DMS53 (cell line): ENCODE data around the gene PPP2R5B.
A peak's percentile ranks its signal among the peaks of the same experiment; 100 is the strongest.

Experiments
- DNase-seq: peaks from one replicate; lab custom pipeline; 2025; lab: John Stamatoyannopoulos, UW

PPP2R5B gene

DNA sequence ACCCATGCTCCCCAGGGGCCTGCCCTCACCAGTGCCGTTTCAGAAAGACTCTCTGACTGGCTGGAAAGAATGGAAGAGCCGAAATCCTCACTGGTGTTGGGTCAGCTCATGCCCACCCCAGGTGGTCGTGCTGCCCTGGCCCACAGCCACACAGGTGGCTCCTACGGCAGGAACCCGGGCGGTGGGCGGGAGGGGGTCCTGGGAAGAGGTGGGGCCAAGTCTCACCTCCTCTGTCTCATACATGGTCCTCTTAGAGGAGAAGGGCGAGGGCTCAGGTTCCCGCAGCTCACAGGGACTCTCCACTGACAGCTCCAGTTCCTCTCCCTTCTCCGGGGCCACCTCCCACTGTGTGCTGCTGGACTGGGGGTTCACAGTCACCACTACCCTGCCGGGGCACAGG is 15.7 kb upstream of the PPP2R5B start:
- DNase-seq: no peak

DNA sequence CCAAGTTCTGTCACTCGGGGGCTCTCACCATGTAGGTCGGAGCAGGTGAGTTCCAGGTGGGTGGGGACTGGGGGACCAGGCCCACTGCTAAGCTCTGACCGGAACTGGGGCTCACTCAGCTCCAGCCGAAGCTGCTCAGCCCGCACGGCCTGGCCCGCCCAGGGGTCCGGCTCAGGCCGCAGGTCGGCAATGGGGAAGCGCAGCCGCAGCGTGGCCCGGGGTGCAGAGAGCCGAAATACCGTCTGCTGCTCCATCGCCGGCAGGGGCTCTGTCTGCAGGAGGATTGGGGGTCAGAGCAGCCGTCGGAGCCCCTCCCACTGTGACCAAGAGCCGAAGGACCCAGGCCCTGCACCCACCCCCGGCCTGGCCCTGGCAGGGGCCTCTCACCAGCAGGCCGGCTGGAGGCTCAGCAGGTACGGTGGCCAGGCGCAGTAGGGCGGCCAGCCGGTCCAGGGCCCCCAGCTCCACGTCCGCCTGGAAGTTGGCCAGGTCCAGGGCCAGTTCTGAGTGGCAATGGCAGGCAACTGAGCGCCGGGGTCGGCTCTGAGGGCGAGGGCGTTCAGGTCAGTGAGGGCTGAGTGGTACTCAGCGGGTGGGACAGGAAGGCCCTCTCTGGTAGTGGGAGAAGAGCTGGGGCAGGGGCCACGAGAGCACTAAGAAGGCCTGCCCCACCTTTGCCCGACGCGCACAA is 14.7 kb upstream of the PPP2R5B start:
- DNase-seq: no peak

DNA sequence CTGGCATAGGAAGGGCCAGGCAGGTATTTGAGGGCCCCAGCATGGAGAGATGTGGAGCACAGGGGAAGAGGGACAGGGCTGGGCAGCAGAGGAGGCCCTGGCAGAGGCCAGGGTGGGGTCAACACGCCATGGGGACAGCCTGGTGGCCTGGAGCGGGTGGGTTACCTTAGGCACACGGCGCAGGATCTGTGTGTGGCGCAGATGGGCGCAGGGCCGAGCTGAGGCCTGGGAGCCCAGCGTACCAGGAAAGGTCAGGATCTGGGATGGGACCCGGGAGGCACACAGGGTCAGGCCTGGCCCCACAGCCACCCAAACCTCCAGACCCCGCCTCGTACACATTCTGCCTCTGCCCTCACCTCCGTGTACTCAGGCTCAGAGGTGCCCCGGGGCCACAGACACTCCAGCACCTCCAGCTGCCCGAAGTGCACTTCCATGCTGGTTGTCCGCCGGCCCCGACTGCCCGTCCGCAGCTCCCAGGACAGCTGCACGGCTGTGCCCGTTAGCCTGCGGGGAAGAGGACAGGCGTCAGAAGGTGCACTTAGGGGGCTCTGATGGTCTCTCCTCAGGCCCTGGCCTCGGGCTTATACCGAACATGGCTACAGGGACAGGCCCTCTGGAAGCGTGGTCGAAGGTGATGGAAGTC is 13.9 kb upstream of the PPP2R5B start:
- DNase-seq: no peak

DNA sequence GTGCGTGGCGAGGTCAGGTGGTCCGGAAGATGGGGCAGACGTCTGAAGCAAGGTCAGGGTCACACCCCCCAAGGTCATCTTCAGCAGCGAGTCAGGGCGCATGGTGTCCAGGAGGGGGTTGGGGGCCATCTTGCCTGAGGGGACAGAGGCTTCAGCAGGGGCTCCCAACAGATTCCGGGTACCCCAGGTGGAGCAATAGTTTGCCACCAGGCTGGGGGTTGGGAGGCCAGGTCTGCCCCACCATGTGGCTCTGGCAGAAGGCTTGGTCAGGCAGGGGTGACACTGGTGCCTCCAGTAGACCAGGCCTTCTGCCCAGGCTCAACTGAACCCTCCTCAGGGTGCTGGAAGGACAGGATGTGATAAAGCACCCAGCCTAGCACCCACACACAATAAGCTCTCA is 13.3 kb upstream of the PPP2R5B start:
- DNase-seq: no peak

DNA sequence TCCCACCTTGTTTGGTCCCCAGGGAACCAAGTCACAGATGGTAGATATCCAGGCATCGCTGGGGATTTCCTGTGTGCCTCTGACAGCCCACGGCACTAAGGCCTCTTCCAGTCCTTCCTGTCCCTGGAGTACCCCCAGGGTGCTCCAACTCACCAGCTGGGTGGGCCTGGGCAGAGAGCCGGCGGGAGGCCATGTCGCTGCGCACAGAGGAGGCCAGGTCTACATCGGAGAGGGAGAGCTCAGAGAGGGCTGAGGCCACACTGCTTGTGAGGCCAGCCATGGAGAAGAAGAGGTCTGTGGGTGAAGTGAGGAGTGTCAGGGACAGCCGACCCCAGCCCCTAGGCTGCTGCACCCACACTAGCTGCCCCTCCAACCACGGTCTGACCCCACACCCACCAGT is 12.8 kb upstream of the PPP2R5B start:
- DNase-seq: no peak

DNA sequence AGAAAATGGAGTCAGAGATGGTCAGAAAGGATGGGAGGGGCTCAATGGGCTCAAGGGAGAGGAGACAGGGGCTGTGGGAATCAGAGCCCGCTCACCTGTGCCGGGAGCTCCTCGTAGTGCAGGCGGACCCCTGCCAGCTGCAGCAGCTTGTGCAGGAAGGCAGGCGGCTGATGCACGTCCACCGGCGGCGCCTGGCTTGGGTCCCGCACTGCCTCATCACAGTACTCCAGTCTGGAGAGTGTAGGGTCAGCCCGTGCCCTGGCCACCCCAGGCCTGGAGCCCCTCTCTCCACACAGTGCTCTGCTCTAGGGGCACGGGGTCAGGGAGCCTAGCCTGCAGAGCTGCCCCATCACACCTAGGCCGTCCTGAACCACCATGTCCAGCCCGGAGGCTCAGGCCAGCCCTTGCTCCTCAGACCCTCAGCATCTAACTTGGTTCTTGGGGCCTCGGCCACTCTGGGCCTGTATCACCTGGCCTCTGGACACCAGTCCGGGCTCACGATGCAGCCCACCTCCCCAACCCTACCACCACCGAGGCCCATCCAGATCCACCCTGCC is 11.2 kb upstream of the PPP2R5B start:
- DNase-seq: no peak

DNA sequence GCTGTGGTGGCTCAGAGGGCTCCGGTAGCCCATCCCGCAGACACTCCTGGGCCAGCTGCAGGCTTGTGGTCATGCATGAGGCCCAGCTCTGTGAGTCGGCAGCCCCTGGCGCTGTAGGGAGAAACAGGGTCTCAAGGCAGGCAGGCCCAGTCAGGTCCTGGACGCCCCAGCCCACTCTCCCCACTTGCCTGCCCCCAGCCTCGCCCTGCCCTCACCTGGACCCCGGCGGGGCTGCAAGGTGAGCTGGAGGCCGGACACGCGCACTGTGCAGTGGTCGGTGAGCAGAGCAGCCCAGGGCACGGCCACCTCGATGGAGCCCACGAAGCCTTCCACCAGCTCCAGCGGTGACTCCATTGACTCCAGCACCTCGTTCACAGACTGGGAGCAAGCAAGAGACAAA is 10.4 kb upstream of the PPP2R5B start:
- DNase-seq: no peak

DNA sequence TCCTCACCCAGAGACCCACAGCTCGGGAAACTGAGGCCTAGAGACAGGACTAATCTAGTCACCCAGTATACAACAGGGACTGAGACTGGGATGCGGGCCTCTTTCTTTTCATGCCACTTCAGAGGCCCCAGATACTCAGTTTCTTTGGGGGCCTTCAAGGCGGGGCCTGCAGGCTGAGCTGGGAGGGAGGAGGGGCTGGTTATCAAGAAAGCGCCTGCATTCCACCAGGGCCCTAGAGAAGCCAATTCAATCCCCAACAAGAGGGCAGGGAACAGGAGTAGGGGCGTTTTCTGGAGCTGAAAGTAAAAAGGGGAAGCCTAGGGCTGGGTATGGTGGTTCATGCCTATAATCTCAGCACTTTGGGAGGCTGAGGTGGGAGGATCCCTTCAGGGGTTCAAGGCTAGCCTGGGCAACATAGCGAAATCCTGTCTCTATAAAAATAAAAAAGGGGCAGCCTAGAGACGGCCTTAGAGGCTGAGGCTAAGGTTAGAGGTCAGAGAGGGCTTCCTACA is 9.1 kb upstream of the PPP2R5B start:
- no peak for DNase-seq

DNA sequence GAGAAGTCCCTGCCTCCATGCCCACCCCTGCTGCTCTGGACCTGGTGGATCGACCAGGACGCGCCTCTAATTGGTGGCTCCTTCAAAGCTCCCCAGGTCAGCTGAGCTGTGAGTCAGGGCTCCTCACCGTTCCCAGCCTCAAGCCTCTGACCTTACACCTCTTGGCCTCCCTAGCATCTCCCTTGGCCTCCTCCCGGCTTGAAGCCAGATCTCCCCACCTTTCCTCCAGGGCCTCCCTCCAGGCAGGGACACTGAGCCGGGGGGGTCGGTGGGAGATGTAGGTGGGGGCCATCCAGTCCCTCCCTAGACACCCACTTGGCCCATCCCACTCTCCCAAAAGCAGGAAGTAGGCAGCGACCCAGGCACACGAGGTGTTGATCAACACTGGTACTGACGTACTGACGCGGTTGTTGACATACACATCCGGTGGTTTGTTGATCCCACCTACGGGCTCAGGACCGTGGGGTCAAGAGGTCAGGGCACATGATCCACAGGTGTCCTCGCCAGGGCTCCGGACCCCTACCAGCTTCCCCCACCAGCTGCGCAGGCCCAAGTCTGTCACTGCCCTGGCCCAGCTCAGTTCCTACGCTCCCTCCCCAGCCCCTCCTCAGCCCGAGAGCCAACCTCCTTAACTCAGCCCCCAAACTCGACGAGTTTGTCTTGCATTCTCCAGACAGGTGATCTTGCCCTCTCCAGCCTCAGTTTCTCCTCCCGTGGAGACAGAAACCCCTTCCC is 8.3 kb upstream of the PPP2R5B start:
- peak; percentile 81 for DNase-seq

DNA sequence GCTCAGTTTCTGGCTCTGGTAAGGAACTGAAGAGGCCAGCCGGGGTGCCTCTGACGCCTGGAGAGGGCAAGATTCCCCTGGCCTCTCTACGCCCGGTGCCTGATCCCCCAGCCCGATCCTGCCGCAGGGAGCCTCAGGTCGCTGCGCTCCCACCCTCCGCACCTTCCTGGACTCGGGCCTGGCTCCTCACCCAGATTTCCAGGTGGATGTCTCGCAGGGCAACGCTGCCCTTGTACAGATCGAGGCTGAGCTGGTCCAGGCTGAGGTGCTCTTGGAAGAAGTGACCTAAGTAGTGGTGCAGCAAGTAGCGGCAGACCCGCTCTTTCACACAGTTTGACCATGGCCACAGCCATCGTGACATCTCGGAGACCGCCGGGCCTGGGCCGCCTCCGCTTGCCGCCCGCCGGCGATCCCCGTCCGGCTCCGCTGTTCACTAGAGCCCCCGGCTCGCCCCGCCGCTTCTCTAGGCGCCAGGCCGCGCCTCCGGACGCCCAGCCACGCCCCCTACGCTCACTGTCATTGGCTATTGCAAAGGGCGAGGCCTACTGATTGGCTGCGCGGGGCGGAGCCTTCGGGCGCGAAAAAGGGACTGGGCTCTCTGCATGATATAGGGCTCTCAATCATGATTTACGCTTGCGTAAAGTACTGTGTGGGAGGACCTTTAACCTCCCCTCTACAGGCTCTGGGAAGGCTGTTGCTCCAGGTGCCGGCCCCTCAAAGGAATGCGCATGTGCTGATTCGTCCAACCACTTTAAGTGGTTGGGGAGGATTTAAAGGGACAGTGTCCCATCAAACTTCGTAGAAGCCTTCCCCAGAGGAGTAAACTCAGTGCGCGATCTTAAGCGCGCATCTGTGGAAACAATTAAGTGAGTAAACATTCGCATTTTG is 7.5 kb upstream of the PPP2R5B start, which contains the start of gene ATG2A:
TSS of gene ATG2A (minus strand) at position 435 of the 888 bp plus-strand sequence. CDS start at position 361, 74 bp downstream.
- DNase-seq: peak; percentile 100

DNA sequence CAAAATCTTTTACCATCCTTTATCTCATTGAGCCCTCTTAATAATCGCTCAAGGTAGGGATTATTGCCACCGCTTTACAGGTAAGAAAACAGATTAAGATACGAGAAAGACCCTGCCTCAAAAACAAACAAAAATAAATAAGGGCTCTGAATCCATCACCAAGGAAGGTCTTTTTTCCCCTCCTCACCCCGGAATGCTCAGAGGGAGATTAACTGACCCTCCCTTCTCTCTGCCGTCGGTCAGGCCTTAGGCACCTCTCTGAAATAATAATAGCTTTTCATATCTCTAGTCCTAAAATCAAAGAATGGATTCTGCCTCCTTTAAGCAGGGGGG is 6.9 kb upstream of the PPP2R5B start:
- no peak for DNase-seq

DNA sequence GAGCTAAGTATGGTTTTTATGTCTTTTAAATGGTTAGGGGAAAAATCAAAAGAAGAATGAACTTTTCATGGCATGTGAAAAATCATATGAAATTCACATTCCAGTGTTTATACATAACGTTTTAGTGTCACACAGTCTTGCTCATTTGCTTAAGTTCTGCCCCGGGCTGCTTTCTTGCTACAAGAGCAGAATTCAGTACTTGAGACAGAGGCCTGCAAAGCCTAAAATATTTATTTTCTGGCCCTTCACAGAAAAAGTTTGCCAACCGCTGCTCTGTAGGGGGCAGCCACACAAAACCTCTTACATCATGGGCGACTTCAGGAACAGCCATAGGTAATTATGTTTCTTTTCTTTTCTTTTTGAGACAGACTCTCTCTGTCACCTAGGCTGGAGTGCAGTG is 6.5 kb upstream of the PPP2R5B start:
- DNase-seq: no peak

DNA sequence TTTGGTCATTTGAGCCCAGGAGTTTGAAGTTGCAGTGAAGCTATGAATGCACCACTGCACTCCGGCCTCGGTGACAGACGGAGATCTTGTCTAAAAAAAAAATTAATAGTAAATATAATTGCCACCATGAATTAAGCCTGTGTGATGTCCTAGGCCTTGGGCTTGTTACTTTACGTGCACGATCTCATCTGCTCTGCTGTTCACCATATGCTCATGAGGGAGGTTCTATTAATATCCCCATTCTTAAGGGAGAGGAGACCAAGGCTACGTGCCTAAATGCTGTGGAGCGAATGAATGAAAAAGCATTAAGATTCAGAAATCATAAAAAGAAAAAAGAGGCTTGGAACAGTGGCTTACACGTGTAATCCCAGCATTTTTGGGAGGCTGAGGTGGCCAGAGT is 4.9 kb upstream of the PPP2R5B start:
- no peak for DNase-seq

DNA sequence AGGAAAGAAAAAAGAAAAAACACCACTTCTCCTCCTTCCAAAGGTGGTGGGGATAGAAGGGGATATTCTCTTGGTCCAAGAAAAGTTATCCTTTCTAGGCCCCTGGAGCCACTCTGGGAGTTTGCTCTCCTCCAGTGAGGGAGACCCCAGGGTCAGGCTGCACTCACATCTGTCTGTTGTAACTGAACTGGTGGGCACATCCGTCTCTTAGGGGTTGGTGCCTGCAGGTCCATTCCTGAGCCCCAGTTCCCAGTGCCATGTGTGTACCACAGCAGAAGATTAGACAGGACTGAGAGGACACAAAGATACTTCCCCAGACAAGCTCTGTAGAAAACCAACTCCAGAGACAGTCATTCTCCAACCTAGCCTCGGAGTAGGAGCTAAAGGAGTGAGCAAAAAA is 4.4 kb upstream of the PPP2R5B start:
- no peak for DNase-seq

DNA sequence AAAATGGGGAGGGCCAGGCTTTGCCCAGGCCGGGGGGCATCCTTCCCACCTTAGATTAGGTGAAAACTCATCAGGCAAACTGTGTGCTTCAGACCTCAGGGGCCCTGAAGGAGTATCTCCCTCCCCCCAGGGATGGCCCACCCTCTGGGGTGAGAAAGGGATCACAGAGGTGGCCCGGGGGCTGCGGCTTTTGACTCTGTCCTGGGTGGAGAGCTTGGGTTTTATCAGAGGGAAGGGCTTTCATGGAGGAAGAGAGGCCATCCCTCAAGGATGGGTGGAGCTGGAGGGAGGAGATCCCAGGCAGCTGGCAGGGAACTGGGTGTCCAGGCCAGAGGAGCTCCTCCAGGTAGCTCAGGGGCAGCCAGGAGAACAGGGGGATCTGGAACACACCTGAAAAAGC is 3.1 kb upstream of the PPP2R5B start:
- DNase-seq: no peak

DNA sequence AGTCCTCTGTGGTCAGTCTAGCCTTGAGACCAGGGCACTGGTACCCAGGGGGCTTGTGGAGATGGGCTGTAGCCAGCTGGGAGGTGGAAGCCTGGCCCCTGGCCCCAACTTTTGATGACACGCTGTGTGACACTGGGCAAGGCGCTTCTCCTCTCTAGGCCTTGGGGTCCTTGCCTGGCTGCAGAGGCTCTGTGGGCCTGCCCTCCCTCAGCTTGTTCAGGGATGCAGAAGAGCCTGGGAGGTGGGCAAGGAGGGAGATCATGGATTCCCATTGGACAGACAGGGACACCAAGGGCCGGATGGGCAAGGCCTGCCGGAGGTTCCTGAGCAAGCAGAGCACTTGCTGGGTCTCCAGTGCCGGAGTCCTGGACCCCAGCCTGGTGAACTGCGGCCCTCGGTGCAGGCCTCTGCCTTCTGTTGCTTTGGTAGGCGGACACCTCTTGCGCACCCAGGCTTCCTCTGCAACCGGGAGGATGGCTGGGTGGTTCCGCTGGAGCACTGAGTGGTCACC is 1.3 kb upstream of the PPP2R5B start:
- DNase-seq: no peak

DNA sequence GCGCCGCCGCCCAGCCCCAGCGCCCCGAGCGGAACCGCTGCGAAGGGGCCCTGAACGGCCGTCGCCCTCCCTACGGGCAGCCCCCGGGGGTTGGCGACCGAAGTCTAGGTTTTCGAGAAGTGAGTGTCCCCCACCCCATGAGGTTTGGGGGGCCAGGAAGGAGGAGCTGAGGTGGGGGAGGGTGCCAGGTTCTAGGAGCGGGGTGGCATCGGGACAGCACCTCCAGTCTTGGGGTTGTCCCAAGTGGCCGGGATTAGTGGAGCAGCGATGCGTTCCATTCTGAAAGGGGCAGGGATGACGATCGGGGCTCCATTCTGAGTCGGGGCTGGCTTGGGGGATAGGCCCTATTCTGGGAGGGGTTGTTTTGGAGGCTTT is 408 bp downstream of the PPP2R5B start:
- DNase-seq: peak; percentile 55

DNA sequence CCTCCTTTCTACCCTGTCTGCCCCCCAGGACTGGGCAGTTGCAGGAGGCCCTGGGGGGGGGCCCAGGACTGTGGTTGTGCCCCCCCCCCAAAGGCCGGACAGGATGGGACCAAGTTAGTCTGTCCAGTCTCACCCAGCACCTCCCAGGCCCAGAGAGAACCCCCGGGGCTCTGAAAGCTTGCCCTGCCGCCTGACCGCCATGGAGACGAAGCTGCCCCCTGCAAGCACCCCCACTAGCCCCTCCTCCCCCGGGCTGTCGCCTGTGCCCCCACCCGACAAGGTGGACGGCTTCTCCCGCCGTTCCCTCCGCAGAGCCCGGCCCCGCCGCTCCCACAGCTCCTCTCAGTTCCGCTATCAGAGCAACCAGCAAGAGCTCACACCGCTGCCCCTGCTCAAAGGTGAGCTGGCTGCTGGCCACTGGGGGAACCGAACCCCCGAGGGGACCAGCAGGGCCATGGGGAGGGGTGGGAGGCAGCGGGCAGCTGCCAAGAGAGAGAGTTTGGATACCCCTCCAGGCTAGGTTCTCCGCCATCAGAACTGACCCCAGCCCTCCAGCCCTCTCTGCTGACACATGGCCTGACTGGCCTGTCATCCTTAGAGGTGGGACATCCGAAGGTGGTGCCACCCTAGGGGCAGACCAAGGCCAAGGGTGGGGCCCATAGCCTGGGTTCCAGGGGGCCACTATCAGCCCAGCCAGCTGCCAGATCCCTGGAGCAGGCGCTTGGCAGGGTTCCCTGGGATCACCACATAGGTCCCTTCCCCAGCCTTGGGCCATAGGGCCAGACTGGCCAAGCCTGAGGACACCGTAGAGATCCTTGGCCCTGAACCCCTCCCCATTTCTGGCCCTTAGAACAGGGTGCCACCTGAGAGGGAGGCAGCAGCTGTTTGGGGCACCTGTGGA is 1.3 kb downstream of the PPP2R5B start:
- DNase-seq: no peak

DNA sequence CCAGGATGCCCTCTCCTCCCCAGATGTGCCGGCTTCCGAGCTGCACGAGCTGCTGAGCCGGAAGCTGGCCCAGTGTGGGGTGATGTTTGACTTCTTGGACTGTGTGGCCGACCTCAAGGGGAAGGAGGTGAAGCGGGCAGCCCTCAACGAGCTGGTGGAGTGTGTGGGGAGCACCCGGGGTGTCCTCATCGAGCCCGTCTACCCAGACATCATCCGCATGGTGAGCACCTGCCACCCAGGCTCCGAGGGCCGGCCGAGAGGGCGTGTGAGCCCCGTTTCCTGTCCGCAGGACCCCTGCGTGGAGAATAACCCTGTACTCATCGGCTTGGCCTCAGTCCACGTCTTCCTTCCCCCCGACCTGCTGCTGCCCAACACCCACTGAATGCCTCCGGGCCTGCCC is 2.2 kb downstream of the PPP2R5B start:
- DNase-seq: no peak

DNA sequence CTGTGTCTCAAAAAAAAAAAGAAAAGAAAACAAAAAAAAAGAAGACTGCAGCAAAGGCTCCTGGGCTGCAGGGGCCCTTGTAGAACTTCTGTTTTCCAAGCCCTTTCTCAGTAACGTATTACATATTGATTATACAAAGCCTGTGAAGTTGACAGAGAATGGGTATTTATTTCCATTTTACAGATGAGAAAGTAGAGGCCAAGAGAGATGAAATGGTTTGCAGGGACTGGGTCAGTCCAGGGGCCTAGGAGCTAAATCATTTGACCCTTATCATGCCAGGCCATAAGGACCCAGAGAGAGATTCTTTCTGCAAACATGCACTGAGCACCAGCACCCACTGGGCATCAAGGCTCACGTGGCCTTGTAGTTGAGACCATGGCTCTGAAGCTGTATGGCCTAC is 4.5 kb downstream of the PPP2R5B start:
- no peak for DNase-seq

DNA sequence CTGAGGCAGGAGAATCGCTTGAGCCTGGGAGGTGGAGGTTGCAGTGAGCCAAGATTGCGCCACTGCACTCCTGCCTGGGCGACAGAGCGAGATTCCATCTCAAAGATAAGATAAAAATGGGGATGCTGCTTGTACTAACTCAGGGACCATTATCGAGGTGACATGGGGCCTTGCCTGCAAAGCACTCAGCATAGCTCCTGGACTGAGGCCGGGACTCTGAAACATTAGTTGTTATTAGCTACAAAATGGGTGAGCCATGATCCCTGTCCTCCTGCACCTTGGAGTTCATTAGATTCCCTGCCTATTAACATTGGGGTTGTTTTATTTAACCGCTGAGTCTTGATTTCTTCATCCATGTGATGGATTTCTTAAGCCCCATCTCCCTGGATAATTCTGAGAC is 5.1 kb downstream of the PPP2R5B start:
- no peak for DNase-seq
